NB4 (cell line): Measurements from ENCODE around the gene ASNSD1.

Source experiments
- POLR2A ChIP-seq: IDR thresholded peaks from 2 replicates; pipeline ENCODE4 v1.6.1; 2011; ENCODE audit warnings: mild to moderate bottlenecking; ENCODE audit not compliant: insufficient read length; ENCODE audit errors: extremely low read depth
- TF ChIP-seq, protein P1 (sequence below): IDR thresholded peaks from one replicate; pipeline ENCODE4 v1.5.1; 2012; ENCODE audit warnings: low read depth, low read length
- TF ChIP-seq, protein P2 (sequence below): IDR thresholded peaks from 2 replicates; pipeline ENCODE4 v1.6.1; 2011; ENCODE audit warnings: low read depth, low read length

DNA sequence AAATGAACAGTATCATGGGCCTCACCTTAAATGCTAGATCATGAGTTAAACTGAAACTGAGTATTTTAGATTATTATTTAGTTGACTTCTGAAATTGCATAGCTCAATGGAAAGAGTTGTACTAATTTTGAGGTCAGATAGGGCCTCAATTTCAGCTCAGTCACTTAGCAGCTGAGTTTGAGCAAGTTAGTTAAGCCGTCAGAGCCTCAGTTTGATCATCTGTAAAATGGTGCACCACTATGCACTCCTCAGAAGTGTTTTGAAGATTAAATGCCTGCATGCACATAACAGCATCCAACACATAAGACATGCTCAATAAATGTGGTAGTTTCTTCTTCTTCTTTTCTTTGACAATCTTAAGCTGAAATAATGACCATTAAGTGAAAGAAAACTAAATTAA lies 38.2 kb upstream of the ASNSD1 start:
- TF ChIP-seq, protein P1, sequence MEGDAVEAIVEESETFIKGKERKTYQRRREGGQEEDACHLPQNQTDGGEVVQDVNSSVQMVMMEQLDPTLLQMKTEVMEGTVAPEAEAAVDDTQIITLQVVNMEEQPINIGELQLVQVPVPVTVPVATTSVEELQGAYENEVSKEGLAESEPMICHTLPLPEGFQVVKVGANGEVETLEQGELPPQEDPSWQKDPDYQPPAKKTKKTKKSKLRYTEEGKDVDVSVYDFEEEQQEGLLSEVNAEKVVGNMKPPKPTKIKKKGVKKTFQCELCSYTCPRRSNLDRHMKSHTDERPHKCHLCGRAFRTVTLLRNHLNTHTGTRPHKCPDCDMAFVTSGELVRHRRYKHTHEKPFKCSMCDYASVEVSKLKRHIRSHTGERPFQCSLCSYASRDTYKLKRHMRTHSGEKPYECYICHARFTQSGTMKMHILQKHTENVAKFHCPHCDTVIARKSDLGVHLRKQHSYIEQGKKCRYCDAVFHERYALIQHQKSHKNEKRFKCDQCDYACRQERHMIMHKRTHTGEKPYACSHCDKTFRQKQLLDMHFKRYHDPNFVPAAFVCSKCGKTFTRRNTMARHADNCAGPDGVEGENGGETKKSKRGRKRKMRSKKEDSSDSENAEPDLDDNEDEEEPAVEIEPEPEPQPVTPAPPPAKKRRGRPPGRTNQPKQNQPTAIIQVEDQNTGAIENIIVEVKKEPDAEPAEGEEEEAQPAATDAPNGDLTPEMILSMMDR: no peak
- TF ChIP-seq POLR2A: no peak
- TF ChIP-seq, protein P2, sequence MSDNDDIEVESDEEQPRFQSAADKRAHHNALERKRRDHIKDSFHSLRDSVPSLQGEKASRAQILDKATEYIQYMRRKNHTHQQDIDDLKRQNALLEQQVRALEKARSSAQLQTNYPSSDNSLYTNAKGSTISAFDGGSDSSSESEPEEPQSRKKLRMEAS: no peak
